ENCODE data around the gene COL27A1.

GRCh38 chr9:114184071-114184470 is 28.7 kb downstream of the COL27A1 start:
- TF ChIP-seq CTCF (IDR thresholded peaks at IDR 0.05; ENCODE audit: low read length): no peak
- TF ChIP-seq EZH2 (IDR thresholded peaks at IDR 0.05; ENCODE audit: borderline replicate concordance, low read length): no peak

Measured in OCI-LY1 (cell line).